Prostate gland (tissue), 2 donors: ENCODE data around the gene TNP2. TPM values are rescaled to one million over a fixed set of nuclear protein-coding genes. Genes with fewer than 3 reads are reported as not detected.

ENCODE experiments used
- DNase-seq: peaks from one replicate; pipeline ENCODE4 v3.0.0-alpha.2; 2019; ENCODE audit warnings: low spot score
- H3K27ac ChIP-seq, 2 donors: fragments of 200-600 bp; sonication (generic); 2 replicates each; pipeline ENCODE4 v1.5.1; 2017 to 2019
- H3K27me3 ChIP-seq: fragments of 200-600 bp; sonication (generic); replicated peaks from 2 replicates; pipeline ENCODE4 v1.5.1; 2019; ENCODE audit not compliant: insufficient read depth
- H3K36me3 ChIP-seq, 2 donors: fragments of 200-600 bp; sonication (generic); 1 replicate in 1 of 2; 2 replicates in 1 of 2; pipeline versions ENCODE4 v1.5.1 to v1.8.1; 2017 to 2019
- H3K4me1 ChIP-seq: fragments of 200-600 bp; sonication (generic); replicated peaks from 2 replicates; pipeline ENCODE4 v1.5.1; 2019
- H3K4me3 ChIP-seq, 2 donors: fragments of 200-600 bp; sonication (generic); 2 replicates each; pipeline ENCODE4 v1.5.1; 2017 to 2019
- H3K9me3 ChIP-seq: fragments of 200-600 bp; sonication (generic); 2 replicates; pipeline ENCODE4 v1.5.1; 2017
- POLR2A ChIP-seq: fragments of 450-650 bp; IDR thresholded peaks from one replicate; pipeline ENCODE4 v1.6.1; 2016; ENCODE audit warnings: antibody characterized with exemption, mild to moderate bottlenecking
- POLR2AphosphoS5 ChIP-seq: sonication (generic); formaldehyde crosslinking; IDR thresholded peaks from one replicate; pipeline ENCODE4 v1.6.1; 2017; ENCODE audit warnings: antibody characterized with exemption
- WGBS: methylation state at CpG from one replicate; pipeline ENCODE4 v1.1.5; 2018; 5-methylcytosine and 5-hydroxymethylcytosine counted together
- intact Hi-C: fragments of 100-400 bp; cut with DNase I; formaldehyde crosslinking; loops from one replicate; pipeline ENCODE4 v1.14.2; 2022
- total RNA-seq, 2 donors: library from RNA; depleted of rRNA; stranded (reverse); fragments of >200 nt; gene quantifications; one replicate each; pipeline ENCODE4 v1.1.0, GENCODE V29; 2016
- TF ChIP-seq, protein P1 (sequence below), 4 experiments: fragments of 200-600 bp in 2 of 4; fragments of 450-650 bp in 2 of 4; sonication (generic) in 2 of 4; IDR thresholded peaks; 1 replicate in 3 of 4; 2 replicates in 1 of 4; pipeline ENCODE4 v1.5.1; 2016 to 2019; ENCODE audit warnings: antibody characterized with exemption in 4 of 4, mild to moderate bottlenecking in 2 of 4, moderate library complexity in 2 of 4

Gene TNP2
- total RNA-seq, 2 donors from 2014 or later = not detected

DNA sequence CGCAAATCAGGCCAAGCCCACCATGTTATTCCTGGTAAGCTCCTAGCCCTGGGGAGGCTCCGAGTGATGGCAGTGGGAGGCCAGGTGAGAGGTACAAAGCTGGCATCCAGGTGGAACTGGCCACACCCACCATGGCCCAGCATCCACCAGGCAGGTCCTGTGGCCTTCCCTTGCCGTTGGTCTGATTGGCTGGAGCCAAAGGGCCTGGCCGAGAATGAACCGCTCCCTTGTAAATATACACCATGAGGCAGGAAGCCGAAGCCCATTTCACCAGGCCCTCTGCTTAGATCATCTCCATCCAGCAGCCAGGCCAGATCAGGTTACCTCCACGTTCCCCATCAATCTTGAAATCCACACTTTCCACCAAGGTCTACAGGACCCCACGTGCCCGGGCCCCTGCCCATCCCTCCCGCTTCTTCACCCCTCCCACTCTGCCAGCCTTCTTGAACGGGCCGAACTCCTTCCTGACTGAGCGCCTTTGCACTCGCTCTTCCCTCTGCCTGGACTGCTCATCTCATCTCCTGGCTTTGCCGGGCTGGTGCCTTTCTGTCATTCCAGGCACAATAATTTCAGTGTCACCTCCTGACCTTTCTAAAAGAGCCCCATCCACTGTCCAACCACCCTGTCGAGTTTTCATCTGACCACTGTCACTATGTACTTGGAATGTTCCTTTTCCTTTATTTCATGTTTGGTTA is 18.9 kb downstream of the TNP2 start:
- WGBS = 51% methylated on average over 16 of the region's 16 CpGs
- no peak overlapping the region for H3K4me3 ChIP-seq
- no peaks in the 10 kb centered on the region for H3K4me1 ChIP-seq
- H3K9me3 ChIP-seq = no peaks in the 10 kb centered on the region
- H3K36me3 ChIP-seq = no peaks in the 10 kb centered on the region
- DNase-seq = no peak
- intact Hi-C loops = loop anchor here (10.0 kb wide), 2 partner anchors 115 to 145 kb away; no protein-coding TSS in a partner anchor
- H3K27me3 ChIP-seq = no peaks in the 10 kb centered on the region
- H3K27ac ChIP-seq = no peak overlapping the region
- TF ChIP-seq, protein P1, sequence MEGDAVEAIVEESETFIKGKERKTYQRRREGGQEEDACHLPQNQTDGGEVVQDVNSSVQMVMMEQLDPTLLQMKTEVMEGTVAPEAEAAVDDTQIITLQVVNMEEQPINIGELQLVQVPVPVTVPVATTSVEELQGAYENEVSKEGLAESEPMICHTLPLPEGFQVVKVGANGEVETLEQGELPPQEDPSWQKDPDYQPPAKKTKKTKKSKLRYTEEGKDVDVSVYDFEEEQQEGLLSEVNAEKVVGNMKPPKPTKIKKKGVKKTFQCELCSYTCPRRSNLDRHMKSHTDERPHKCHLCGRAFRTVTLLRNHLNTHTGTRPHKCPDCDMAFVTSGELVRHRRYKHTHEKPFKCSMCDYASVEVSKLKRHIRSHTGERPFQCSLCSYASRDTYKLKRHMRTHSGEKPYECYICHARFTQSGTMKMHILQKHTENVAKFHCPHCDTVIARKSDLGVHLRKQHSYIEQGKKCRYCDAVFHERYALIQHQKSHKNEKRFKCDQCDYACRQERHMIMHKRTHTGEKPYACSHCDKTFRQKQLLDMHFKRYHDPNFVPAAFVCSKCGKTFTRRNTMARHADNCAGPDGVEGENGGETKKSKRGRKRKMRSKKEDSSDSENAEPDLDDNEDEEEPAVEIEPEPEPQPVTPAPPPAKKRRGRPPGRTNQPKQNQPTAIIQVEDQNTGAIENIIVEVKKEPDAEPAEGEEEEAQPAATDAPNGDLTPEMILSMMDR (IDR thresholded peaks at IDR 0.05) = no peak
- TF ChIP-seq POLR2A (no peak), POLR2AphosphoS5 (no peak)

DNA sequence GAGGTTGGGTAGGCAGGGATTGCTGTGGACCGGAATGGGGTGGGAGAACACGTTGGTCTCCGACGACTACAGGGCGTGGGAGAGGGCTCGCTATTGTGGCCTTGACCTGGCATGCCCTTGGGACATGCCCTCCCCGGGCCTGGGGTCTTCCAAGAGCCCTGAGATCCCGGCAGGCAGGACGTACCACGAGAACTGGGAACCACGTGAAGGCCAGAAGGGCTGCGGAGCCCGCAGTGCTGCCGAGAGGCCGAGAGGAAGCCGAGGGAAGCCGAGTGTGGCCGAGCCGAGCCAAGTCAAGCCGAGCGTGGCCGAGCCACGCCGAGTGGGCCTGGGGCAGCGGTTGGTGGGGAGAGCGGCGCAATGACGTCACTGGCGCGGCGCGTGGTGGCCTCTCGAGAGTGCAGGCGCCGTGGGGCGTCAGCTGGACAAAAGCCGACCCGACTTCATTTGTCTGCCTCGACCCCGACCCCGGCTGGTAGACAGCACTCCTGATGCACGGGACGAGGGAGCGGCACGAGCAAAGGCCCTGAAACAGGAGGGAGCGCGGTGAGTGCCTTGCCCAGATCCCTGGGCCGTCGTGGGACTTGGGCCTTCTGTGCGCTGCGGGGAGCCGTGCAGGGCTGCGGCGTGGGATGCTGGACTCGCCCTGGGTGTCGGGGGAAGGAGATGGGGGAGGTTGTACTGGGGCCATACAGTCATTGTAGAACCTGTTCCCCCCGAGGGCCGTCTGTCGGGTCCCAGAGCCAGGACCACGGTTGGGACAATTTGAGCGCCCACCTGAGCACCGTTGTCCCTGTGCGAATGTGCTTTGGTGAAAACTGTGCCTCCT is 19.7 kb downstream of the TNP2 start:
- TF ChIP-seq, protein P1 (IDR thresholded peaks at IDR 0.05) = no peak
- no peak for TF ChIP-seq POLR2A
- no peak for TF ChIP-seq POLR2AphosphoS5
- intact Hi-C loops = loop anchor here (10.0 kb wide), 2 partner anchors 115 to 145 kb away; no protein-coding TSS in a partner anchor
- 96% methylated on average over 61 of the region's 63 CpGs for WGBS
- H3K27ac ChIP-seq = no peak overlapping the region
- no peaks in the 10 kb centered on the region for H3K9me3 ChIP-seq
- no peaks in the 10 kb centered on the region for H3K36me3 ChIP-seq
- no peaks in the 10 kb centered on the region for H3K27me3 ChIP-seq
- no peaks in the 10 kb centered on the region for H3K4me1 ChIP-seq
- no peak overlapping the region for H3K4me3 ChIP-seq
- DNase-seq = no peak

DNA sequence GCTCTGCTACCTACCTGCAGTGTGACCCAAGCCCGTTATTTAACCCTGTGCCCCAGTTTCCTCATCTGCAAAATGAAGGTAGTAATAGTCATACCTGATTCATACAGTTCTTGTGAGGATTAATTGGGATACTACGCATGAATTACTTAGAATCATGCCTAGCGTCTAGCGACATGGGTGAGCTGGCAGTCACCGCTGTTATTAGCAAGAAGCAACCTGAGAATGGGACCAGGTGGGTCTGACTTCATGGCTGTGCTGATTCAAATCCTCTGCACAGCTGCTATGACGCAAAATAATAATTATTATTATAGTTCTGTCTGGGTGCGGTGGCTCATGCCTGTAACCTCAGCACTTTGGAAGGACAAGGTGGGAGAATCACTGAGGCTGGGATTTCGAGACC is 21.0 kb downstream of the TNP2 start:
- Histone ChIP-seq H3K27ac (no peak overlapping the region), H3K9me3 (no peaks in the 10 kb centered on the region), H3K4me1 (no peaks in the 10 kb centered on the region), H3K27me3 (no peaks in the 10 kb centered on the region), H3K36me3 (no peaks in the 10 kb centered on the region), H3K4me3 (no peak overlapping the region)
- intact Hi-C loops = no loop called here
- no peak for TF ChIP-seq POLR2AphosphoS5
- TF ChIP-seq, protein P1 (IDR thresholded peaks at IDR 0.05) = no peak
- no peak for TF ChIP-seq POLR2A
- no peak for DNase-seq
- 95% methylated on average over 8 of the region's 8 CpGs for WGBS

DNA sequence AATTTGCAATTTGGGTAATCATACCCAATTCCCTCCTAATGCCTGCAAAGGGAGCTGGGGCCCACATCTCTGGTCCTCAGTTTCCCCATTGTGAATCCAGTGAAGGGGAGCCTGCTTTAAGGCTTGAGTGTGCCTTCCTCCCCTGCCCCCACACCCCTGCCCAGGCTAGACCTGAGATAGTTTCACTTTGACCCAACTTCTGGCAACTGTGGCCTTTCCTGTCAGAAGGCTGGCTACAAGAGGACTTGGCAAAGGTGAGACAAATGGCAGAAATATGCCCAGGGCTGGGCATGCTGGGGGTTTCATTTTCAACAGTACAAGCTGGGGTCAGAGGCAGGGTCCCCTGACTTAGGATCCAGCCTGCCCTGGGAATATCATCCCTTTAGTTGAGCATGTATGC is 23.1 kb downstream of the TNP2 start:
- no peak for DNase-seq
- no peaks in the 10 kb centered on the region for H3K4me1 ChIP-seq
- TF ChIP-seq POLR2AphosphoS5 (no peak), POLR2A (no peak)
- no peak overlapping the region for H3K27ac ChIP-seq
- no peak overlapping the region for H3K4me3 ChIP-seq
- H3K27me3 ChIP-seq = no peaks in the 10 kb centered on the region
- intact Hi-C loops = no loop called here
- no peaks in the 10 kb centered on the region for H3K36me3 ChIP-seq
- no peaks in the 10 kb centered on the region for H3K9me3 ChIP-seq

DNA sequence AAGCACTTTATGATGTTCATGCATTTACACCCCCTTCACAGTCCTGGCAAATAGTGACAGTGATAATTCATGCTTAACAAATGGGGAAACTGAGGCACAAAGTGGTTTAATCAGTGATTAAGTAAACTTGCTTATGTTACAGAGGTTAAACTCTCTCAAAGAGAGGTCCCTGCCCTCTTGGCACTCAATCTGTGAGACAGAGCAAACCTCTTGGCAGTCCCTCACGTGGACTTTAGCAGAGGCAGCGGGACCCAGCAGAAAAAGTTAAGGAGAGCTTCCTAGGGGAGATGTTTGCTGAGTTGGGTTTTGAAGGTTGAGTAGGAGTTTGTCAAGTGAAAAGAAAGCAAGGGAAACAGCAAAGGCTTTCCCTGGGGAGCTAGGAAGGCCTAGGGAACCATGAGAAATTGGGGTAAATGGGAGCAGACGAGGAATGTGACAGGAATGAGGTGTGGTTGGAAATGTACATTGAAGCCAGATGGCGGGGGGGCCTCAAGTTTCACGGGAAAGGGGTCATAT is 23.8 kb downstream of the TNP2 start:
- TF ChIP-seq POLR2AphosphoS5 = no peak
- TF ChIP-seq, protein P1 (IDR thresholded peaks at IDR 0.05) = no peak
- intact Hi-C loops = no loop called here

More for the DNA sequence above, 23.8 kb downstream of the TNP2 start:
- H3K27ac ChIP-seq = no peak overlapping the region
- DNase-seq = no peak
- H3K9me3 ChIP-seq = no peaks in the 10 kb centered on the region
- 84% methylated on average over 5 of the region's 5 CpGs for WGBS
- H3K4me1 ChIP-seq = no peaks in the 10 kb centered on the region
- H3K27me3 ChIP-seq = no peaks in the 10 kb centered on the region
- no peaks in the 10 kb centered on the region for H3K36me3 ChIP-seq
- H3K4me3 ChIP-seq = no peak overlapping the region
